CD4-positive, alpha-beta T cell treated with Interferon alpha-2 for 1 hour (primary cell): Measurements from ENCODE around the gene SCMH1.

Experiments used
- DNase-seq, 2 donors: peaks; one replicate each; pipeline ENCODE4 v3.0.0-alpha.2; 2020 to 2022

The SCMH1 gene

GRCh38 chr1:41021526-41022308 is 220.4 kb downstream of the SCMH1 start, which contains the start of gene SLFNL1:
TSS of gene SLFNL1 (minus strand) at chr1:41021725. CDS start at chr1:41020660, 1,065 bp downstream.
- DNase-seq, result no peak

GRCh38 chr1:41020654-41021053 is 221.5 kb downstream of the SCMH1 start:
- DNase-seq, result no peak

DNA sequence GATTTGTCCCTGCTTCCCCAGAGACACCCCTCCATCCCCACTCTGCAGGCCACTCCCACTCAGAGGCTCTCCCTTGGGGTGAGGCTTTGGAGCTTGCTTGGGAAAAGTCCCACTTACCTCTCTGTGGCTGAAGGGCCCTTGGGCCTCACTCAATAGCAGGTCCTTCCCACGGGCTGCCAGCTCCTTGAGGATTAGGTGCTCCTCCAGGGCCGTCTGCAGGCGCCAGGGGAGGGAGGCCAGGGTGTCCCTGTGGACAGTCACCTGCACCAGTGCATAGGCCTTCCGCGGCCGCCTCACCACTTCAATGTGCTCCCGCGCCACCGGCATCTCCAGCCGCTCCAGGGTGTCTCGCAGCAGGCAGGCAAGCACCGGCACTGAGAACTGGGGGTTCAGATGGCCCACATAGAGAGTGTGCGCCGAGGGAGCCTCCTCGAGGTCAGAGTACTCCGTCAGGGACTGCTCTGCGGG is 222.0 kb downstream of the SCMH1 start:
- DNase-seq, result no peak

DNA sequence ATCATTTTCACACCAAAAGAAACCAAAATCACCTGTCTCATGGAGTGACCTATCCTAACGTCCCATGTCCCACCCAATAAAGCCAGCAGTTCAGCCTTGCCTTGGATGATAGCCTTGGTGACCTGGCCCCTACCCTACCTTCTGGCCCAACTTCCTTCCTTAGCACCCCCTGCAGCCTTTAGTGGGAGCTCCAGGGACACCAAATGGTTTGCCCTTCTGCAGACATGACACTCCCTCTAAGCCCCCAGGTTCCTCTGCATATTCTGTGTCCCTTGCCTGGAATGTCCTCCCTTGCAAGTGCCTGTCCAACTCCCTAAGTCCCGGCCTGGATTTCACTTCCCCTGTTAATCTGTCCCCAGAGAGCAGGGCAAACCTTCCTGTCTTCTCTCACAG is 222.8 kb downstream of the SCMH1 start:
- DNase-seq, result no peak

- DNase-seq, result no peak
These were observed 224.1 kb downstream of the SCMH1 start for GRCh38 chr1:41018018-41018410.

DNA sequence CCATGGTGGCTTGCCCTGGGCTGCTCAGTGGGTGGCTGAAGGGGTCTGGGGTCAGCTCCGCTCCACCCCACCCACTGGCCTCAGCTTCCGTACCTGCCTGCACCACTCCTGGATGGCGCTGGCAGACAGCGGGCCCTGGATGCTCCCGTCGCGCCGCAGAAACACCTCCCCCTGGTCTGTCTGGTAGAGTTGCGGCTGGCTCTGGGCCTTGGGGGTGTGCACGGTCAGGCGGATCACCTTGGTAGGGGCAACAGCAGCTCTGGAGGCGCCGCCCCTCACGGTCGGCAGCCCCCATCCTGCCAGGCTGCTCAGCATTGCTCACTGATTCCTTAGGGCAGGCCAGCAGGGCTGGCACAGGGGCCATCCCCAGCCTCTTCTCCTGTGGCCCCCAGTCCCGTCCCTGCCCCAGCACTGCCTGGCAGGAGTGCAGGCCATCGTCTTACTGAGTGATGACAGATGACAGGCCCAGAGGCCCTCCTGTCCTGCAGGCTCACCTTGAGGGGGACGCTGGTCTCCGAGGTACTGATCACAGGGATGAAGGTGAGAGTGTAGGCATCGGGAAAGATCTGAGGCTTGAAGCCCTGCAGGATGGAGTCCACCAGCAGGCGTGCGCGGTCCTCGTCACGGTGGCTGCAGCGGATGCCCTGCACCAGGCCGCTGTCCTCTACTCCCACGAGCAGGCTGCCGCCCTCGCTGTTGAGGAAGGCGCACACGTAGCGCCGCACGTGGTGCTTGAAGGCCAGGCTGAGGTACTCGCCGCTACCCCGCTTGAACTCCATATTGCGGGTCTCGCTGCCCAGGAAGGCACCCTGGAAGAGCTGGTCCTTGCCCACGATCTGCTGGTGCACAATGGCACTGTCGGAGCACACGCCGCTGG is 224.7 kb downstream of the SCMH1 start:
- DNase-seq, result no peak

DNA sequence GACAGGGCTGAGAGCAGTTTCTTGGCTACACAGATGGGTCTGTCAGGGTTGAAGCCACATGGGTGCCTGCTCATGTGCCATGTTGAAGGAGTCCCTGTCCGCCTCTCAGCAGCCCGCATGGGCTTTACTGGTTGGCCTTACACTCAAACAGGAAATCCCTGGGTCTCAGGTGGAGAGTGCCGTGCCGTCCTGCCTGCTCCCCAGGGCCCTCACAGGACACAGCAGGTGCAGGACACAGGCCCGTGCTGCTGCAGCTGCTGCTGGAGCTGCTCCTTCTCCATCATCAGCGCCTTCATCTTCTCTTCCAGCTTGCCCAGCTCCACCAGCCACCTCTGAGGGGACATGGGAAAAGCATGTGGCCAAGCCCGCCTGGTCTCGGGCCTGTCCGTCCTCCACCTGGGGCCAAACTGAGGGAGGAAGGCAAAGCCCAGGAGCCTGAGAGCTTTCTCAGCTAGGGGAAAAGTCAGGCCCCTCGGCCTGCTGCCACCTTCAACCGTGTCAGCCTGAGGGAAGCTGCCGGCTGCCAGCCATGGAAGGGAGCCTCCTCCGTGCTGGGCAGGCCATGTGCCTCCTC is 226.1 kb downstream of the SCMH1 start:
- DNase-seq, result no peak

DNA sequence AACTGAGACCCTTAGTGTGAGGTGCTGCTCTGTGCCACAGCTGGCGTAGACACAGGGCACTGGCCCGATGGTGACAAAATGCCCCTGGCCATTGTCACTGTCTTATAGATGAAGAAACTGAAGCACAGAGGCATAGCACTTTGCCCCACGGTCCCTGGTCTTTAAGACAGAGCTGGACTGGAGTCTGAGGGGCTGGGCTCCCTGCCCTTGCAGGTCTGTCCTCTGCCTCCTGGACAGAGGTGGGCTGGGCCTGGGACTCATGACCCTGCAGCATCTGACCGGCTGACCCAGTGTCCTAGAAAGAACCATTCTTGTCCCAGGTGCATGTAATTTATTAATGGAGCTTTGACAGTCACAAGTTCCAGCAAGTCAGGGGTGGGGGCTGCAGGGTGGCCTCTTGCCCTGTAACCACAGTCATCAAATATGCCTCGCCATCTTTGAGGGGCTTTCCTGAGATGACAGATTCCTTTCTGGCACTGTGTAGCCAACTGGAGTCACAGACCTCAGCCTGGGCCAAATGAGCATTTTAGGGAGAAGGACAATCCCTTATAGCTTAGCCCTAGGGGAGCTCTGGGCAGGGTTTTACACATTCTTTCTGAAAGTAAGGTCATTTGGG is 226.7 kb downstream of the SCMH1 start:
- no peak for DNase-seq

DNA sequence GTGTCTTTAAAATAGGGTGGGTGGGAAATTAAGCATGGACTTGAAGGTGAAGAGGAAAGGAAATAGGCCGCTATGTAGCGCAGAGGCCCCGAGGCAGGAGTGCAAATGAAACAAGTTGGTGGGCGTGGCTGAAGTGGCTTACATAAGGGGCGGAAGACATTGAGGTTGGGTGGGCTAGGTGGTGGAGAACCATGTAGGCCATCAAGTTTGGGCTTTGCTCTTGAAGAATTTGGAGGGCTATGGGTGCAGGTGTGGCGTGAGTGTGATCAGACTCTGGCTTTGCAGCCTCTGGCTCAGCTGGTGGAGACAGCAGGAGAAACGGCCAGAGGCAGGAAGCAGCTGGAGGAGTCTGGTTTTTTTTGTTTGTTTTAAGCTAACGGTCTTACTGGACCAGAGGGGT is 227.2 kb downstream of the SCMH1 start:
- DNase-seq, result no peak

DNA sequence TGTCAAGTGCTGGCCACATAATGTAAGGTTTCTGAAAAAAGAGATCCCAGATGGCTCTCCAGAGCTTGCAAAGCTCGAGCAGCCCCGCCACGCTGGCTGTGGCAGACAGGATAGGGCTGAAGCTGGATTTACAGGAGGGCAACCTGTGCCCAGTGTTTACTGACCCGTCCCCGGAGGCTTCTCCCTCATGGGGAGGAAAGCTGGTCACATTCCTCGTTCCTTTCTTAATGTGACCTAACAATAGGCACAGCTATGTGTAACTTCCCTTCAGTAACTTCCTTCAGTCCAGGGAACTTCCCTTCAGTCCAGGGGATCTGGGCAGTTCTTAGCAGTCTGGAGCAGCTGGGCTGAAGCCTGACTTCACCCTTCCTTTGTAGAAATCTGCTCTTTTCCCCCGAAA is 228.3 kb downstream of the SCMH1 start:
- no peak for DNase-seq

DNA sequence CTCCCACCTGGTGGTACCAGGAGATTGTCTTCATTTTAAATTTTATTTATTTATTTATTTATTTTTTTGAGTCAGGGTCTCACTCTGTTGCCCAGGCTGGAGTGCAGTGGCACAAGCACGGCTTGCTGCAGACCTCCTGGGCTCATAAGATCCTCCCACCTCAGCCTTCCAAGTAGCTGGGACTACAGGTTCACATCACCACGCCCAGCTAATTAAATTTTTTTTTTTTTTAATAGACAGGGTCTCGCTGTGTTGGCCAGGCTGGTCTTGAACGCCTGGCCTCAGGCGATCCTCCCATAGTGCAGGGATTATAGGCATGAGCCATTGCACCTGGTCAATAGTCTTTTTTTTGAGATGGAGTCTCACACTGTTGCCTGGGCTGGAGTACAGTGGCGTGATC is 229.1 kb downstream of the SCMH1 start:
- DNase-seq, result no peak

GRCh38 chr1:41010345-41010744 is 231.8 kb downstream of the SCMH1 start:
- DNase-seq, result no peak

DNA sequence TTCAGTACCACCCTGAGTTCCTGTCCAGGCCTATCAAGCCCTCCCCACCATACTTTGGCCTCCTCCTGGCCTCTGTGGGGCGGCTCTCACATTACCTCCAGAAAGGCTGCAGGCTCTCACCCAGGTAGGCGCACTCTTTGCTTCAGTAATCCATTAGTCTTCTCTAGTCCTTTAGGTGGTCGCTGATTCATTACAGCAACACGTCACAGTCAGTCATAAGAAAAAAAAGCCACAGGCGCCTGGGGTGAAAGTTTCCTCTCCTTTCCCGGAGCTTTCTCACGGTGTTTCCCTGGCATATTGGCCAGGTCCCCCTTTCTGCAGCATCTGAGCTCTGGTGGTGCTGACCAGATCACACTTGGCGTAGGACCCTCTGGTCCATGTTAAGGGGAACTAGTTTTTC is 232.6 kb downstream of the SCMH1 start:
- DNase-seq, result no peak

DNA sequence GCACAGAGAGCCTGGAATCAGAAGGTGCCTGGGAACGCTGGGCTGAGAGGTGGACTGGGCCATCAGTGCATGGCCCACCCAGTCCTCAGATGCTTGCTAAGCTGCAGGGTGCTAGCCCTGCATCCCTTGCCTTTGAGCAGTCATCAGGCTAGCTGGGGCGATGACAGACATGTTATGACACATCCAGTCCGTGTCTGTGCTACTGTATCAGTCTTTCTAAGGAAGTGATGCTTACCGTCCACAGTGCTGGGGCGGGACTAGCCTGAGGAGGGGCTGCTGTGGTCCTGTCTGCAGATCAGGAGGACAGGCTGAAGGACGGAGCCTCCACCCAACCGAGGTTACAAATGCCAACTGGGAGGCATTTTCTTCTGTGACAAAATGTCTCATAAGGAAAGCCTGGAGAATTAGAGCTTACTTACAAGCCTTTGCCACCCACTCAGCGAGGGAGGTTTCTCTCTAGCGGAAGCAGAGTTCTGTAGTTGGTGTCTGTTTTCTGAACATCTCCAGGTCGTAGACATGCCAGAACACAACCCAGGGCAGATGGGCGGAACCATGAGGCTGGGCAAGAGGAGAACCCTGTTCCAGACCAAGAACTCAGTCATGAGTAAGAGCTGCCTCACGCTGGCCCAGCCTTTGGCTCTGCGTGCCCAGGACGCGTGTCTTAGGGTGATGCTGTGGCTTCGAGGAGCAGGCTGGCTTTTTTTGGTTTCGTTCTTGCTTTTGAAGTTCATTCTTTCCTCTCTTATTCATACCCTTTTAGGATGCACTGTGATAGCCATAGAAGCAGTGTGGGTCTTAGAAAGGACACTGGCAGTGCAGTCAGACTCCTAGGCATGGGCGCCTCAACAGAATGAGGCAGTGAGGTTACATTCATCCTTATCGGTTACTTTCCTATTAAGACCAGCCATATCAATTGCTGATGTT is 234.9 kb downstream of the SCMH1 start:
- no peak for DNase-seq

GRCh38 chr1:41005876-41006275 is 236.2 kb downstream of the SCMH1 start:
- no peak for DNase-seq

- peak; percentile 85 to 86 for DNase-seq
These were observed 238.4 kb downstream of the SCMH1 start for GRCh38 chr1:41003640-41004220.

DNA sequence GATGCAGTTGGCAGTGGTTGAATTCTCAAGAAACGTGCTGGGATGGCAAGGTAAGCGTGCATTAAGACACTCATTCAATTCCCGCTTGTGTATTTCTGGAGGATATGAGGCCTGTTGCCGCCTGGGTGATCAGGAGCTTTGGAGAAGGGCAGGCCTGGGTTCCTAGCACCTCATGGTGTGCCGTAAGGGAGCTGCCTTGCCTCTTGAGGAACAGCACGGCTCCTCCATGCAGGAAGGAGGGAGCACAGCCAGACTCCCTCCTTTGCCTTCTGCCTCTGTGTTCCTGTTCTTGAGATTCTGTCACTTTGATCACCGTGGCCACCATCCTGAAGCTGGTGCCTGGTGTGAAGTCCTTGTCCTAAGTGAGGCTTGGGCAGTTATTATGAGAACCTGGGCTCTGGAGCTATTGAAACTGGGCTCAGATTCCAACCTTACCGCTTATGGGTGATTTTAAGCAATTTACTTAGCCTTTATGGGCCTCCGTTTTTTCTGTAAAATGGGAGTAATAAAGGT is 238.9 kb downstream of the SCMH1 start:
- DNase-seq, result no peak

- DNase-seq, result no peak
These were observed 243.4 kb downstream of the SCMH1 start for GRCh38 chr1:40998668-40999067.

DNA sequence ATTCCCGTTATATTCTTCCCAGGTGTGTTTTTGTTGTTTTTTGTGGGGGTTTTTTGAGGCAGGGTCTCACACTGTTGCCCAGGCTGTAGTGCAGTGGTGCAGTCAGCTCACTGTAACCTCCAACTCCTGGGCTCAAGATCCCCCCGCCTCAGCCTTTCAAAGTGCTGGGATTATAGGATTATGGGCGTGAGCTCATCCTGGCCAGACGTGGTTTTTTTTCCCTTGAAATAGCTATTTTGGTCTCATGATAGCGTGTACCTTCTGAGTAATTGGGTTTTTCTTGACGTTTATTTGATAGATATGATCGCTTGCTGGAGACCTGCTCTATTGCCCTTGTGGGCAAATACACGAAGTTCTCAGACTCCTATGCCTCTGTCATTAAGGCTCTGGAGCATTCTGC is 245.0 kb downstream of the SCMH1 start:
- no peak for DNase-seq

- DNase-seq, result no peak
These were observed 253.0 kb downstream of the SCMH1 start for GRCh38 chr1:40989066-40989465.

GRCh38 chr1:40988280-40988679 is 253.8 kb downstream of the SCMH1 start:
- DNase-seq, result no peak
